Endothelial cell of umbilical vein (primary cell): ENCODE measurements around the gene CD160. TPM values are rescaled to one million over a fixed set of nuclear protein-coding genes. Genes with fewer than 3 reads are reported as not detected.

Experiments
- BruUV-seq: library from RNA; stranded (reverse); fragments of 400-500 nt; replicated peaks from 2 replicates; lab custom pipeline; 2021; lab: Mats Ljungman, UMichigan
- CTCF ChIA-PET: fragments of 300-600, 350-600 bp; sonication (Branson Sonifier 250); formaldehyde crosslinking; loops from one replicate; lab custom pipeline; 2021; ENCODE audit warnings: antibody characterized with exemption, inconsistent platforms; lab: Charles Lee
- POLR2A ChIA-PET: fragments of 300-600, 350-600 bp; sonication (Branson Sonifier 250); formaldehyde crosslinking; loops from one replicate; lab custom pipeline; 2021; ENCODE audit warnings: antibody characterized with exemption, inconsistent platforms; lab: Charles Lee
- DNase-seq: peaks from one replicate; pipeline ENCODE4 v3.0.0-alpha.2; 2011; ENCODE audit warnings: low read depth, low spot score
- FAIRE-seq: peaks from 2 replicates; lab custom pipeline; 2011; peaks lifted over from hg19 to GRCh38; lab: Jason Lieb, UNC
- H2AFZ ChIP-seq: 2 replicates; pipeline ENCODE4 v1.6.0; 2012; ENCODE audit warnings: low read depth, low read length, control low read depth, inconsistent platforms
- H3K27ac ChIP-seq: 2 replicates; pipeline ENCODE4 v1.5.1; 2011; ENCODE audit warnings: low read depth, mild to moderate bottlenecking, control low read depth, low read length, moderate library complexity; ENCODE audit not compliant: insufficient read depth
- H3K27me3 ChIP-seq, 2 experiments: 2 replicates each; pipeline versions ENCODE4 v1.6.0 to v1.6.1; 2011; ENCODE audit warnings: low read length in 2 of 2, mixed read lengths in 1 of 2; ENCODE audit not compliant: control insufficient read depth in 2 of 2, insufficient read depth in 2 of 2
- H3K36me3 ChIP-seq, 2 experiments: 2 replicates in 1 of 2; 3 replicates in 1 of 2; pipeline ENCODE4 v1.5.1; 2011; ENCODE audit warnings: low read length in 2 of 2, mild to moderate bottlenecking in 1 of 2, moderate library complexity in 1 of 2; ENCODE audit not compliant: control insufficient read depth in 2 of 2, insufficient read depth in 2 of 2; ENCODE audit errors: extremely low read depth in 1 of 2
- H3K4me1 ChIP-seq: 3 replicates; pipeline ENCODE4 v1.5.1; 2011; ENCODE audit warnings: mild to moderate bottlenecking, low read length; ENCODE audit not compliant: control insufficient read depth, insufficient read depth; ENCODE audit errors: extremely low read depth
- H3K4me2 ChIP-seq: 2 replicates; pipeline ENCODE4 v1.6.1; 2011; ENCODE audit warnings: low read length, control low read depth, mixed read lengths; ENCODE audit not compliant: insufficient read depth
- H3K4me3 ChIP-seq, 3 experiments: fragments of 200-600 bp in 1 of 3; sonication (generic), shearing (Covaris generic) in 1 of 3; replicated peaks in 1 of 3; 2 replicates each; pipeline ENCODE4 v1.5.1; 2011 to 2016; ENCODE audit warnings: control low read depth in 3 of 3, low read length in 3 of 3, mild to moderate bottlenecking in 2 of 3, inconsistent platforms in 1 of 3, low read depth in 1 of 3, moderate library complexity in 1 of 3; ENCODE audit not compliant: insufficient read depth in 1 of 3
- H3K79me2 ChIP-seq: 2 replicates; pipeline ENCODE4 v1.6.0; 2012; ENCODE audit warnings: low read length, inconsistent platforms; ENCODE audit not compliant: control insufficient read depth, insufficient read depth
- H3K9ac ChIP-seq: replicated peaks from 2 replicates; pipeline ENCODE3; 2011; ENCODE audit warnings: low read length, control low read depth; ENCODE audit not compliant: insufficient read depth; ENCODE audit errors: extremely low read depth
- H3K9me1 ChIP-seq: replicated peaks from 3 replicates; pipeline ENCODE4 v1.6.0; 2011; ENCODE audit warnings: mild to moderate bottlenecking, low read length; ENCODE audit not compliant: control insufficient read depth, insufficient read depth; ENCODE audit errors: extremely low read depth
- H3K9me3 ChIP-seq: replicated peaks from 2 replicates; pipeline ENCODE4 v1.5.1; 2012; ENCODE audit warnings: low read length, inconsistent platforms; ENCODE audit not compliant: control insufficient read depth, insufficient read depth
- H4K20me1 ChIP-seq: replicated peaks from 2 replicates; pipeline ENCODE3; 2011; ENCODE audit warnings: mild to moderate bottlenecking, low read length; ENCODE audit not compliant: control insufficient read depth, insufficient read depth; ENCODE audit errors: extremely low read depth
- EZH2 ChIP-seq: IDR thresholded peaks from 2 replicates; pipeline ENCODE4 v1.6.1; 2012; ENCODE audit warnings: borderline replicate concordance, low read depth, mild to moderate bottlenecking, moderate library complexity, low read length, inconsistent platforms; ENCODE audit not compliant: severe bottlenecking
- FOS ChIP-seq: IDR thresholded peaks from 2 replicates; pipeline ENCODE4 v1.6.1; 2011; ENCODE audit warnings: mild to moderate bottlenecking, low read length, moderate library complexity, borderline replicate concordance; ENCODE audit not compliant: insufficient read depth
- GATA2 ChIP-seq: IDR thresholded peaks from 2 replicates; pipeline ENCODE4 v1.7.0; 2011; ENCODE audit warnings: low read depth, mild to moderate bottlenecking, moderate library complexity, mixed read lengths, low read length; ENCODE audit not compliant: insufficient read length, insufficient read depth
- JUN ChIP-seq: IDR thresholded peaks from 2 replicates; pipeline ENCODE4 v1.6.1; 2011; ENCODE audit warnings: borderline replicate concordance, low read depth; ENCODE audit not compliant: insufficient read length, insufficient read depth
- MYC ChIP-seq: IDR thresholded peaks from one replicate; pipeline ENCODE4 v1.6.1; 2011; ENCODE audit warnings: mild to moderate bottlenecking, low read depth, low read length
- POLR2A ChIP-seq: IDR thresholded peaks from 2 replicates; pipeline ENCODE4 v1.6.1; 2012; ENCODE audit warnings: low read depth, mild to moderate bottlenecking, control low read depth, low read length
- POLR2AphosphoS5 ChIP-seq: IDR thresholded peaks from 2 replicates; pipeline ENCODE4 v1.6.1; 2012; ENCODE audit warnings: low read depth, mild to moderate bottlenecking, control low read depth, low read length, moderate library complexity; ENCODE audit not compliant: insufficient read depth
- dilution Hi-C: fragments of 300-500 bp; cut with MboI; formaldehyde crosslinking; loops from one replicate; pipeline ENCODE4 v1.15.0; 2019; ENCODE audit warnings: low sequenced_read_pairs; ENCODE audit not compliant: extremely low pct_ligation_motif_present
- intact Hi-C: fragments of 100-400 bp; cut with micrococcal nuclease; formaldehyde crosslinking; loops from one replicate; pipeline ENCODE4 v1.10.0; 2022
- polyA plus RNA-seq, 4 experiments: library from polyadenylated mRNA; depleted of rRNA in 3 of 4; stranded (reverse) in 3 of 4; unstranded in 1 of 4; fragments of >200 nt; gene quantifications; 2 replicates each; pipeline versions ENCODE4 v1.2.1 to v1.2.3, GENCODE V29; 2011 to 2012; ENCODE audit warnings: missing spikeins in 1 of 4
- total RNA-seq: library from RNA; stranded (reverse); gene quantifications from 2 replicates; pipeline ENCODE4 v1.2.3, GENCODE V29; 2021
- TF ChIP-seq, protein P1 (sequence below), 2 donors: IDR thresholded peaks; 1 replicate in 1 of 2; 2 replicates in 1 of 2; pipeline ENCODE4 v1.5.1; 2011; ENCODE audit warnings: low read length in 2 of 2, mild to moderate bottlenecking in 2 of 2, moderate library complexity in 2 of 2, control low read depth in 1 of 2, inconsistent platforms in 1 of 2, low read depth in 1 of 2; ENCODE audit not compliant: insufficient read depth in 1 of 2; ENCODE audit errors: extremely low read depth in 1 of 2

Gene CD160
- total and polyA plus RNA-seq, 2 donors (not counting 3 experiments of a cell fraction or from before 2014, with no cell fraction given) = not detected

- TSS peak; percentile 94 for BruUV-seq
- POLR2A ChIA-PET = interaction anchor here (0.7 kb wide), 1 partner anchor 42 kb away, joined by 4 read pairs; the partner anchor contains the start of genes POLR3C and RNF115
Observed at GRCh38 chr1:145782272-145783099, 63.2 kb downstream of the CD160 start.

GRCh38 chr1:145784409-145784808, 65.1 kb downstream of the CD160 start:
- peaks cover 7% of the 10 kb centered on the region for H3K79me2 ChIP-seq
- FAIRE-seq (no peak), DNase-seq (no peak)
- dilution Hi-C loops = no loop called here
- H3K9ac ChIP-seq = peak overlapping the region; percentile 10
- ChIA-PET POLR2A (no interaction called here), CTCF (interaction anchor here (1.1 kb wide), 1 partner anchor 64 kb away, joined by 3 read pairs; no protein-coding TSS in a partner anchor)
- no peak overlapping the region for H2AFZ ChIP-seq
- no peak overlapping the region for H3K4me2 ChIP-seq
- H3K9me3 ChIP-seq = no peaks in the 10 kb centered on the region
- H3K27ac ChIP-seq = no peak overlapping the region
- intact Hi-C loops = loop anchor here (5.0 kb wide), 1 partner anchor 42 kb away; no protein-coding TSS in a partner anchor
- no peak overlapping the region for H3K4me3 ChIP-seq
- H3K4me1 ChIP-seq = peaks cover 52% of the 10 kb centered on the region
- peaks cover 3% of the 10 kb centered on the region for H3K9me1 ChIP-seq
- no peaks in the 10 kb centered on the region for H4K20me1 ChIP-seq
- no peaks in the 10 kb centered on the region for H3K27me3 ChIP-seq
- no peak for TF ChIP-seq POLR2AphosphoS5
- TF ChIP-seq, protein P1, sequence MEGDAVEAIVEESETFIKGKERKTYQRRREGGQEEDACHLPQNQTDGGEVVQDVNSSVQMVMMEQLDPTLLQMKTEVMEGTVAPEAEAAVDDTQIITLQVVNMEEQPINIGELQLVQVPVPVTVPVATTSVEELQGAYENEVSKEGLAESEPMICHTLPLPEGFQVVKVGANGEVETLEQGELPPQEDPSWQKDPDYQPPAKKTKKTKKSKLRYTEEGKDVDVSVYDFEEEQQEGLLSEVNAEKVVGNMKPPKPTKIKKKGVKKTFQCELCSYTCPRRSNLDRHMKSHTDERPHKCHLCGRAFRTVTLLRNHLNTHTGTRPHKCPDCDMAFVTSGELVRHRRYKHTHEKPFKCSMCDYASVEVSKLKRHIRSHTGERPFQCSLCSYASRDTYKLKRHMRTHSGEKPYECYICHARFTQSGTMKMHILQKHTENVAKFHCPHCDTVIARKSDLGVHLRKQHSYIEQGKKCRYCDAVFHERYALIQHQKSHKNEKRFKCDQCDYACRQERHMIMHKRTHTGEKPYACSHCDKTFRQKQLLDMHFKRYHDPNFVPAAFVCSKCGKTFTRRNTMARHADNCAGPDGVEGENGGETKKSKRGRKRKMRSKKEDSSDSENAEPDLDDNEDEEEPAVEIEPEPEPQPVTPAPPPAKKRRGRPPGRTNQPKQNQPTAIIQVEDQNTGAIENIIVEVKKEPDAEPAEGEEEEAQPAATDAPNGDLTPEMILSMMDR (IDR thresholded peaks at IDR 0.05; ENCODE audit: extremely low read depth in 1 of 2, insufficient read depth in 1 of 2, low read depth in 1 of 2, low read length in 2 of 2) = no peak
- no TSS peak for BruUV-seq
- H3K36me3 ChIP-seq = peaks cover 2 to 9% of the 10 kb centered on the region in 2 experiments

More at GRCh38 chr1:145782272-145783099, 63.2 kb downstream of the CD160 start:
- Histone ChIP-seq H3K27me3 (no peaks in the 10 kb centered on the region), H3K9ac (peak overlapping the region; percentile 61), H3K36me3 (peaks cover 2 to 4% of the 10 kb centered on the region in 2 experiments), H3K9me1 (peaks cover 3% of the 10 kb centered on the region), H3K79me2 (peaks cover 9% of the 10 kb centered on the region), H3K27ac (peak overlapping the region; percentile 91), H3K4me3 (no peak overlapping the region), H3K4me2 (peak overlapping the region; percentile 50), H3K4me1 (peaks cover 52% of the 10 kb centered on the region), H2AFZ (no peak overlapping the region), H4K20me1 (no peaks in the 10 kb centered on the region), H3K9me3 (no peaks in the 10 kb centered on the region)
- peak; percentile 96 for DNase-seq
- intact Hi-C loops = loop anchor here (5.0 kb wide), 1 partner anchor 40 kb away; no protein-coding TSS in a partner anchor
- FAIRE-seq = peak; percentile 82
- CTCF ChIA-PET = interaction anchor here (0.9 to 1.7 kb wide), 5 partner anchors 10 to 63 kb away, joined by 3 to 6 read pairs (median 4); partner anchors contain the start of gene NUDT17
- TF ChIP-seq GATA2 = no peak
- no peak for TF ChIP-seq POLR2A
- TF ChIP-seq FOS = peak; percentile 97
- TF ChIP-seq MYC = no peak
- TF ChIP-seq EZH2 = no peak
- peak; percentile 99 for TF ChIP-seq JUN
- dilution Hi-C loops = no loop called here
